SW 1271 (cell line): Measurements from ENCODE around the gene CRISP1.
A peak's percentile ranks its signal among the peaks of the same experiment; 100 is the strongest.
"Not testable (repeated sequence)": the region's sequence is repeated elsewhere in the genome, so short reads cannot be mapped to it uniquely, and the experiment has no call there.

Experiments used
- DNase-seq, 2 experiments: peaks; one replicate each; lab custom pipeline; 2025; lab: John Stamatoyannopoulos, UW

CRISP1 gene

GRCh38 chr6:49866485-49866943 is at the start of gene CRISP1:
CRISP1 (minus strand) TSS chr6:49866535; CDS start chr6:49857400, 9,135 bp downstream.
- no peak for DNase-seq

GRCh38 chr6:49915035-49915434 is 48.7 kb upstream of the CRISP1 start:
- no peak for DNase-seq

- DNase-seq = no peak
These were observed 47.5 kb upstream of the CRISP1 start for GRCh38 chr6:49913636-49914375.

- no peak for DNase-seq
These were observed 45.9 kb upstream of the CRISP1 start for GRCh38 chr6:49912196-49912595.

- DNase-seq = no peak
These were observed 44.9 kb upstream of the CRISP1 start for GRCh38 chr6:49911252-49911651.

GRCh38 chr6:49909563-49909962 is 43.2 kb upstream of the CRISP1 start:
- no peak for DNase-seq

GRCh38 chr6:49906526-49906925 is 40.2 kb upstream of the CRISP1 start:
- no peak for DNase-seq

GRCh38 chr6:49905296-49905695 is 39.0 kb upstream of the CRISP1 start:
- DNase-seq = no peak

- no peak for DNase-seq
These were observed 36.5 kb upstream of the CRISP1 start for GRCh38 chr6:49902856-49903255.

- no peak for DNase-seq
These were observed 32.7 kb upstream of the CRISP1 start for GRCh38 chr6:49898904-49899566.

GRCh38 chr6:49895553-49895952 is 29.2 kb upstream of the CRISP1 start:
- DNase-seq = not testable (repeated sequence)

GRCh38 chr6:49892280-49892679 is 25.9 kb upstream of the CRISP1 start:
- DNase-seq = no peak

GRCh38 chr6:49890988-49891387 is 24.7 kb upstream of the CRISP1 start:
- no peak for DNase-seq

GRCh38 chr6:49888742-49889431 is 22.6 kb upstream of the CRISP1 start:
- DNase-seq = no peak

- no peak for DNase-seq
These were observed 2.7 kb upstream of the CRISP1 start for GRCh38 chr6:49868951-49869529.

GRCh38 chr6:49856282-49856681 is 10.1 kb downstream of the CRISP1 start:
- no peak for DNase-seq

GRCh38 chr6:49855221-49855620 is 11.1 kb downstream of the CRISP1 start:
- DNase-seq = no peak

- no peak for DNase-seq
These were observed 13.4 kb downstream of the CRISP1 start for GRCh38 chr6:49852975-49853374.

- peak in 1 of 2 experiments; percentile 70 for DNase-seq
These were observed 17.0 kb downstream of the CRISP1 start for GRCh38 chr6:49849213-49849907.

- no peak for DNase-seq
These were observed 18.7 kb downstream of the CRISP1 start for GRCh38 chr6:49847673-49848072.

- DNase-seq = no peak
These were observed 19.3 kb downstream of the CRISP1 start for GRCh38 chr6:49847014-49847413.

GRCh38 chr6:49841424-49841823 is 24.9 kb downstream of the CRISP1 start:
- no peak for DNase-seq
